ENCODE measurements around the gene HOXA5.

HOXA5 gene

DNA sequence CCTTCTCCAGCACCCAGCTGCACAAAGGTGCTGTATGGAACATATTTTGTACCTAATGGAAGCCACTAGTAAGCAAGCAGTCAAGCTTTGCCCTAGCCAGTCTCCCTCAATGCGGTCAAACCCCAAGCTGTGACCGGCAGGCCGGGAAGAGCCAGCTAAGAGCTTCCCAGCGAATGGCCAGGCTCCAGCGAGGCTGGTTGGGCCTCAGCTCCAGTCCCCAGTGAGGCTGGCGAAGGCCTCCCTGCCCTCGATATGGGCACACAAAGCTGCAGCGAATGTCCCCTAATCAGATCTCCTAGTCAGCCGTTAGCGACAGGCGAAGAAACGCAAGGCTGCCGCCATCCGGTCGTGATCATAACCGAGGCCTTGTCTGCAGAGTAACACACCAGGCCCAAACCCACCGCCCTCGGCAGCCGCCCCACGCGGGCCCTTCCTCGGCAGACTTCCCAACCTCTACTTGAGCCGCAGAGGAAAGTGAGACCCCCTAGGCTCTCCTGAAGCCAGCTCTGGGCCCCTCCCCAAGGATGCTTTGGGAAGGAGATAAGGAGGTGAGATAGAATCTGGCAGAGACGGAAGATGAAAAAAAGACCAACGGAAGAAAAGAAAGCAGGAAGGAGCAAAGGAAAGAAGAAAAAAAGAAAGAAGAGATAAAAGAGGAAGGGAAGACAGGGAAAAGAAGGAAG, 24.9 kb upstream of the HOXA5 start:
- no peak overlapping the region for H2AFZ ChIP-seq (ENCODE audit: low read depth)
- no peaks in the 10 kb centered on the region for H4K20me1 ChIP-seq (ENCODE audit: insufficient read depth)
- H3K79me2 ChIP-seq (ENCODE audit: insufficient read depth, low read depth), result no peaks in the 10 kb centered on the region
- peaks cover 15% of the 10 kb centered on the region; the same call in 1 of the 2 replicates for H3K27me3 ChIP-seq (ENCODE audit: insufficient read depth, low read depth)
- no peak overlapping the region for H3K9ac ChIP-seq
- no peak overlapping the region for H3K27ac ChIP-seq
- TF ChIP-seq, protein P1, sequence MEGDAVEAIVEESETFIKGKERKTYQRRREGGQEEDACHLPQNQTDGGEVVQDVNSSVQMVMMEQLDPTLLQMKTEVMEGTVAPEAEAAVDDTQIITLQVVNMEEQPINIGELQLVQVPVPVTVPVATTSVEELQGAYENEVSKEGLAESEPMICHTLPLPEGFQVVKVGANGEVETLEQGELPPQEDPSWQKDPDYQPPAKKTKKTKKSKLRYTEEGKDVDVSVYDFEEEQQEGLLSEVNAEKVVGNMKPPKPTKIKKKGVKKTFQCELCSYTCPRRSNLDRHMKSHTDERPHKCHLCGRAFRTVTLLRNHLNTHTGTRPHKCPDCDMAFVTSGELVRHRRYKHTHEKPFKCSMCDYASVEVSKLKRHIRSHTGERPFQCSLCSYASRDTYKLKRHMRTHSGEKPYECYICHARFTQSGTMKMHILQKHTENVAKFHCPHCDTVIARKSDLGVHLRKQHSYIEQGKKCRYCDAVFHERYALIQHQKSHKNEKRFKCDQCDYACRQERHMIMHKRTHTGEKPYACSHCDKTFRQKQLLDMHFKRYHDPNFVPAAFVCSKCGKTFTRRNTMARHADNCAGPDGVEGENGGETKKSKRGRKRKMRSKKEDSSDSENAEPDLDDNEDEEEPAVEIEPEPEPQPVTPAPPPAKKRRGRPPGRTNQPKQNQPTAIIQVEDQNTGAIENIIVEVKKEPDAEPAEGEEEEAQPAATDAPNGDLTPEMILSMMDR (conservative IDR thresholded peaks at IDR 0.05; ENCODE audit: low read depth, low read length), result no peak
- peaks cover 17% of the 10 kb centered on the region for H3K4me1 ChIP-seq (ENCODE audit: low read depth, poor library complexity, severe bottlenecking)
- H3K4me3 ChIP-seq (IDR thresholded peaks at IDR 0.05; ENCODE audit: insufficient read depth, low read depth, low read length), result no peak overlapping the region
- H3K4me2 ChIP-seq, result no peak overlapping the region
- H3K36me3 ChIP-seq (ENCODE audit: insufficient read depth), result no peaks in the 10 kb centered on the region

DNA sequence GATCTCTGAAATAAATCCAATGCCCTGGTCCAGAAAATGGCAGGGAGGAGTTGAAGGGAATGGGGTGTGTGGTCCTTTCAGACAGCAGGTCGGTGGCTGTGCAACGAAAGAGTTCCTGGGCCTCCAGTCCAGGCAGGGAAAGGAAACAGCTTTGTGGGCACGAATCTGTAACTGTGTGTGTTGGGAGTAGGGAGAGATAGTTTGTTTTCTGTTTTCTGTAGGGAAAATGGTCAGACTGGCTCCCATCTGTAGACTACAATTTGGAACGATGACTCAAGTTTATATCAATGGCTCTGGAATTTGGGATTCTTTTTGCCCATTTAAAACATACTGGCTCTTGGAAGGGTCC, 24.4 kb upstream of the HOXA5 start:
- H3K79me2 ChIP-seq (ENCODE audit: insufficient read depth, low read depth), result no peaks in the 10 kb centered on the region
- TF ChIP-seq, protein P1 (conservative IDR thresholded peaks at IDR 0.05; ENCODE audit: low read depth, low read length), result no peak
- H3K36me3 ChIP-seq (ENCODE audit: insufficient read depth), result no peaks in the 10 kb centered on the region
- no peak overlapping the region for H3K4me3 ChIP-seq (IDR thresholded peaks at IDR 0.05; ENCODE audit: insufficient read depth, low read depth, low read length)
- H4K20me1 ChIP-seq (ENCODE audit: insufficient read depth), result no peaks in the 10 kb centered on the region
- no peak overlapping the region for H2AFZ ChIP-seq (ENCODE audit: low read depth)
- peaks cover 15% of the 10 kb centered on the region; the same call in 1 of the 2 replicates for H3K27me3 ChIP-seq (ENCODE audit: insufficient read depth, low read depth)
- no peak overlapping the region for H3K4me2 ChIP-seq
- H3K27ac ChIP-seq, result no peak overlapping the region
- no peak overlapping the region for H3K9ac ChIP-seq
- peaks cover 17% of the 10 kb centered on the region for H3K4me1 ChIP-seq (ENCODE audit: low read depth, poor library complexity, severe bottlenecking)

DNA sequence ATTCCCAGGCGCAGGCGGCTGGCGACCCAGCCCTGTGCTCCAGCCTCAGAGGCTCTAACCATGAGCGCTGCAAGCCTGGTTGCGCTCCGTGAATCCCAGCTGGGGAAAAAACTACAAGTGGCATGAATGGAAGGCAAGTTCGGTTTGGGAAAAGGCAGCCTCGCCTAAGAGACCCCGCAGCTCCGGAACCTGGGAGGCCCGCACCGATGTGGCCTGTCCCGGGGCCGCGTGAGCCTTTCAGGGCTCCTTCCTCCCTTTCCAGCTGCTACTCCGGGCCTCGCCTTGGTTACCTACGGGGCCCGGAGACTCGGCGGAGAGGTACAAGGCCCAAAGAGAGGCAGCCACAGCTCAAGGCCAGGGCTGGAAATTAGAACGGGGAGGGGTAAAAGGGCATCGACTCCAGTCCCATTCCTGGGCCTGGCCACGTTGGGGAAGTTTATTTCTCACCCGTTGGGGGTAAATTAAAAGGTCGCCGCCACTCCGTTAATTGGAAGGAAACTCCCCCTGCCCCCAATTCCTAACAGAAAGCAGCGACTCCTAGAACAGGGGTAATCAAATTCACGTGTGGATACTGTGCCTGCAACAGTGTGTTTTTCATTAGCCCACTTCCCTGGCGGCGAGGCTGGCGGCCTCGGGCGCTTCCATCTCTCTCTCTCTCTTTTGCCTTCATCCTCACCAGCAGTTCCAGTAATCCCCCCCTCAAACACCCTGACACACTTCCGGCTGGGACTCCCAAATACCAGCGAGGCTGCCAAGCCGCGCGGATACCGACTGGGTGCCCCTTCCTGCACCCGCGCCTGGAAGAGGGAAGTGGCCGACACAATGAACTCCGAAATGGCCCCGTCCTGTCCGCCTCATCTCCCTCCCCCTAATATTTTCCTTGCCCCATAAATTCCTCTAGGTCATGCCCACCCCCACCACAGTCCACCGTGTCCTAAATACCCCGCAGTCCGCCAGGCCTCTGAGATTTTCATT, 23.3 kb upstream of the HOXA5 start:
- no peak overlapping the region for H2AFZ ChIP-seq (ENCODE audit: low read depth)
- TF ChIP-seq, protein P1 (conservative IDR thresholded peaks at IDR 0.05; ENCODE audit: low read depth, low read length), result no peak
- H3K36me3 ChIP-seq (ENCODE audit: insufficient read depth), result no peaks in the 10 kb centered on the region
- H3K27ac ChIP-seq, result no peak overlapping the region
- no peaks in the 10 kb centered on the region for H4K20me1 ChIP-seq (ENCODE audit: insufficient read depth)
- peaks cover 11% of the 10 kb centered on the region for H3K4me1 ChIP-seq (ENCODE audit: low read depth, poor library complexity, severe bottlenecking)
- H3K79me2 ChIP-seq (ENCODE audit: insufficient read depth, low read depth), result no peaks in the 10 kb centered on the region
- H3K4me3 ChIP-seq (IDR thresholded peaks at IDR 0.05; ENCODE audit: insufficient read depth, low read depth, low read length), result no peak overlapping the region
- H3K27me3 ChIP-seq (ENCODE audit: insufficient read depth, low read depth), result peaks cover 9% of the 10 kb centered on the region; the same call in 1 of the 2 replicates
- no peak overlapping the region for H3K4me2 ChIP-seq
- H3K9ac ChIP-seq, result no peak overlapping the region

- H3K9ac ChIP-seq, result no peak overlapping the region
- no peak overlapping the region for H3K4me3 ChIP-seq (IDR thresholded peaks at IDR 0.05; ENCODE audit: insufficient read depth, low read depth, low read length)
- H3K79me2 ChIP-seq (ENCODE audit: insufficient read depth, low read depth), result no peaks in the 10 kb centered on the region
- H3K27ac ChIP-seq, result no peak overlapping the region
- no peaks in the 10 kb centered on the region for H3K36me3 ChIP-seq (ENCODE audit: insufficient read depth)
- H3K4me2 ChIP-seq, result no peak overlapping the region
- H4K20me1 ChIP-seq (ENCODE audit: insufficient read depth), result no peaks in the 10 kb centered on the region
- H3K27me3 ChIP-seq (ENCODE audit: insufficient read depth, low read depth), result peaks cover 6% of the 10 kb centered on the region; the same call in 1 of the 2 replicates
- H2AFZ ChIP-seq (ENCODE audit: low read depth), result no peak overlapping the region
- peaks cover 3% of the 10 kb centered on the region for H3K4me1 ChIP-seq (ENCODE audit: low read depth, poor library complexity, severe bottlenecking)
- TF ChIP-seq, protein P1 (conservative IDR thresholded peaks at IDR 0.05; ENCODE audit: low read depth, low read length), result no peak
Observed at GRCh38 chr7:27165996-27166530, 22.6 kb upstream of the HOXA5 start.

All from KMS-11 (cell line).